Urothelium cell line (cell line): ENCODE results near the gene GARRE1.
"Not testable (repeated sequence)": the region's sequence is repeated elsewhere in the genome, so short reads cannot be mapped to it uniquely, and the experiment has no call there.

ENCODE experiments used
- DNase-seq: peaks from one replicate; pipeline ENCODE4 v3.0.0; 2011; ENCODE audit warnings: low spot score, mixed read lengths
- FAIRE-seq: peaks from 2 replicates; lab custom pipeline; 2011; peaks lifted over from hg19 to GRCh38; lab: Jason Lieb, UNC

The GARRE1 gene

GRCh38 chr19:34229721-34230120 lies 24.6 kb upstream of the GARRE1 start:
- no peak for FAIRE-seq
- no peak for DNase-seq

- FAIRE-seq: no peak
- no peak for DNase-seq
Measured at GRCh38 chr19:34230820-34231219, 23.5 kb upstream of the GARRE1 start.

- DNase-seq: no peak
- FAIRE-seq: no peak
Measured at GRCh38 chr19:34231439-34231838, 22.9 kb upstream of the GARRE1 start.

- FAIRE-seq: no peak
- peak; percentile 84 for DNase-seq
Measured at GRCh38 chr19:34232566-34233481, 21.5 kb upstream of the GARRE1 start.

GRCh38 chr19:34235425-34235940 lies 18.9 kb upstream of the GARRE1 start:
- no peak for DNase-seq
- FAIRE-seq: no peak

GRCh38 chr19:34236035-34236987 lies 18.0 kb upstream of the GARRE1 start:
- DNase-seq: no peak
- no peak for FAIRE-seq

GRCh38 chr19:34237283-34237682 lies 17.1 kb upstream of the GARRE1 start:
- FAIRE-seq: no peak

GRCh38 chr19:34237939-34238338 lies 16.4 kb upstream of the GARRE1 start:
- FAIRE-seq (no peak), DNase-seq (no peak)

More at GRCh38 chr19:34237283-34237682, 17.1 kb upstream of the GARRE1 start:
- DNase-seq: no peak

GRCh38 chr19:34241513-34242337 lies 12.6 kb upstream of the GARRE1 start:
- no peak for DNase-seq
- no peak for FAIRE-seq

- DNase-seq: peak; percentile 45
- not testable (repeated sequence) for FAIRE-seq
Measured at GRCh38 chr19:34243138-34243875, 11.0 kb upstream of the GARRE1 start.

GRCh38 chr19:34243876-34244578 lies 10.3 kb upstream of the GARRE1 start:
- FAIRE-seq: no peak
- DNase-seq: no peak

- FAIRE-seq: no peak
Measured at GRCh38 chr19:34244611-34245299, 9.6 kb upstream of the GARRE1 start.

GRCh38 chr19:34246340-34246739 lies 8.0 kb upstream of the GARRE1 start:
- FAIRE-seq (no peak), DNase-seq (no peak)

More at GRCh38 chr19:34244611-34245299, 9.6 kb upstream of the GARRE1 start:
- no peak for DNase-seq

GRCh38 chr19:34248941-34249340 lies 5.4 kb upstream of the GARRE1 start:
- no peak for FAIRE-seq

GRCh38 chr19:34253167-34253566 lies 1.2 kb upstream of the GARRE1 start:
- DNase-seq, FAIRE-seq: not testable (repeated sequence)

More at GRCh38 chr19:34248941-34249340, 5.4 kb upstream of the GARRE1 start:
- no peak for DNase-seq

GRCh38 chr19:34253681-34254045 lies 691 bp upstream of the GARRE1 start:
- not testable (repeated sequence) for DNase-seq

GRCh38 chr19:34254698-34255432 lies 511 bp downstream of the GARRE1 start:
- FAIRE-seq (no peak), DNase-seq (peak; percentile 73)

More at GRCh38 chr19:34253681-34254045, 691 bp upstream of the GARRE1 start:
- not testable (repeated sequence) for FAIRE-seq

- FAIRE-seq: no peak
- no peak for DNase-seq
Measured at GRCh38 chr19:34255546-34255945, 1.2 kb downstream of the GARRE1 start.
